Measurements from ENCODE around the gene FANCI.

FANCI gene

DNA sequence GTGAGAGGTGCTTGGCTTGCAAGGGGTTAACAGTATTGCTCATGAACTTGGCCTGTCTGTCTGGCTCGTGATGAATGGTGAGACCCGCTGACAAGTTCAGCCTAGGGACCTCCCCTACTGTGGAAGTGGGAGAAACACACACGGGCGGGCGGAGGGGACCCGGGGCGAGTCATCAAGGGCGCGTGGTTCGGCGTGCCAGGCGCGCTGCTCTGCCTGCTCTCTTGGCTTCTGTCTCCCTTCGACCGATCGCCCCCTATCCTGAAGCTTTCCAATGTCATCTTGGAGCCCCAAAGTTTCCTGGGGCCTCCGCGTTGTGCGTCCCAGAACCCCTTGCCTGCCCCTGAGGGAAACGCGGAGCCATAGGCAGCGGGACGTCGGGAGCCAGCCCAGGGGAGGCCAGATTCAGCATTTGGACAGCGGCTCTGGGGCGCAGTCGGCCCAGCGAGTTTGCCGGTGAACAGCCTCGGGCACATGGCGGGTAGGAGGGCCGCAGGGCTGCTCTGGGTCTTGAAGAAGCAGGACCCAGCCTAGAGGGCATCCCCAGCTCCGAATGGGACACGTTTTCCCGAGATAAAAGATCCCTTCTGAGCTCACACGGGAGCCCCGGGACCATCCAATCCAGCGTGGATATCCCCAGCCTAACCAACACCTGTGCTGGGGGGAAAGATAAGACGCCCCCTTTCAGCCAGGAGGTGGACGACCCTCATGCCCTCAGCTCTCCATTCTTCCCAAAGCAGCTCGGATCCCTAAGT lies 117.8 kb downstream of the FANCI start:
- DNase-seq (ENCODE audit: low spot score), result peak; percentile 87

DNA sequence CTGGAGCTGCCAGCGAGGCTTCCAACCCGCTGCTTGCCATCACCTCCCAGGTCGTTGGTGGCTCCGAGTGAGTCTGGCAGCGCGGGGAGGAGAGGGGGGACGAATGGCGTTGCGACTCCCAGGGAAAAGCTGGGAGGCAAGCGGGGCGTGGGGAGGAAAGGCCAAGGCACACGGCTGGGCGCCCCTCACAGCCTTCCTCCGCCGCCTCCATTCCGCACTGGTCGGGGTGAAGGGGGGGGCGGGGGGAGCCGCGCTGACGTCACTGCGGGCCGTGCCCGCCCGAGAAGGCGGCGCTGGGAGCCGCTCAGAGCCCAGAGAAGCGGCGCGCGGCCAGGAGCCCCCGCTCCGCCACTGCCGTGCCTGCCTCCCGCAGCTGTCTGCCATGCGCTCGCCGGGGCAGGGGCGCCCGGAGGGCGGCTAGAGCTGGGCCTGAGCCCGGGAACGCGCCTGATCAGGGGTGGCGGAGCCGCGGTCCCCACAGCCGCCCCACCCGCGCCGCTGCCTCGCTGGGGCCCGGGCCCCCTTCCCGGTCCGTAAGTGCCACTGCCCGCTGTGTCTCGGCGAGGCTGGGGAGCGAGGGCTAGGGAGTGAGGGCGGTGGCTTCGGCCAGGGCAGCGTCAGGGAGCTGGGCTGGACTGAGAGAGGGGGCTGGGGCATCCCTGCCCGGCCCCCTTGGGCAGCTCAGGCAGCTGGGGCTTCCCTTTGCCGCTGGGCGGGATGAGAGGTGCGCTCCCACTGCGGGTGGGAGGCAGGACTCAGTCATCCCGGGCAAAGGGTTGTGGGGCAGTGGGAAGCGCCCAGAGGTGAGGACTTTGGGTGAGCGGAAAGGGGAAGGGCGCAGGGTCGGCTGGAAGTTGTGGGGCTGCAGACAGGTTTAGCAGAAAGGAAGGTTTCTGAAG lies 118.7 kb downstream of the FANCI start:
- DNase-seq (ENCODE audit: low spot score), result no peak

DNA sequence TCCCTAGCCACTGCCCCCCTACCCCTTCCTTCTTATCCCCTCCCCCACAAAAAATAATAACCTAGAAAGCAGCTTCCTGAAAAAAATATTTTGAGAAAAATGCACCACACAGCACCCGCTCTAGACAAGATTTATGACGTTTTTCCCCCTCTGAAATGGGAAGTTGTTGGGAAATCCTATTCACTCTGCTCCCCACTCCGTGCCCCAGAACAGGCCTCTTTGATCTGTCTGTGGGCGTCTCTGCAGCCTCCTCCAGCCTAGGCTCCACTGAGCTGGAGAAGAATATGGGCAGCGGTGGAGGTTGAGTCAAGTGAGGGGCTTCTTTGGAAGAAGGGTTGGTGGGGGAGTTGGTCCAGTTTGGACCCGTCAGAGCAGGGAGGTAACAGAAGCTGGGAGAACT lies 119.4 kb downstream of the FANCI start:
- DNase-seq (ENCODE audit: low spot score), result no peak

DNA sequence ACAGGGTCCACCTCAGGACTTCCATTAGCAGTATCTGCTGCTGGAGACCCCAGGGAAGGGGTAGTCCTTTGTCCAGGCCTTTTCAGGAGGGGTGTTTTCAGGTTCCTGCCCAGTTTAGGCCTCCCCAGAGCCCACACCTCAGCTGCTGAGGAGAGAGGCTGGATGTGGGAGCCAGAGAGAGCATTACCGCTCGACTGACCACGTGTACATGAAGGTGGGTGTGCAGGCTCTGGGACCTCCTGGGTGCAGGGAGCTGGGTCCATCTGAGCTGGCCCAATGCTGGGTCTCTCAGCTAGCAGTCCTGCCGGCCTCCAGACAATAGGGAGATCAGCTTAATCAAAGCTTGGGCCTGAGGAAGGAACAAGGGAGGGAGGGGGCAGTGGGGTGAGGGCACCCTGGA lies 120.0 kb downstream of the FANCI start:
- DNase-seq (ENCODE audit: low spot score), result no peak

DNA sequence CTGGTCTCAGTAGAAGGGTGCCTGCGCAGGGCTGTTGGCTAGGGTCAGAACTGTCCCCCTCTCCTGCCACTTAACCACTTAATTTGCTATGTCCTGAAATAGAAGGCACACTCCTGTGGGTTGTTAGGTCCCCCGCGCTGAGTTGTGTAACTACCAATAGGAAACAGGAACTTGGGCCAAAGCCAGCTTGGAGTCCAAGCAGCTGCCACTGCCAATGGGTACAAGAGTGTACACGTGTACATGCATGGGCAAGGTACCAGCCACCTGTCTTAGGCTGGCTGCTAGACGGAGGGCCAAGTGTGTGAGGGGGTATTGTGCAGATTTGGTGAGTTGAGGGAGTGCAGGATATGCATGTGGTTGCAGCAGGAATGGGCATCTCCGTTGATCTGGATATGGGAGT lies 120.6 kb downstream of the FANCI start:
- DNase-seq (ENCODE audit: low spot score), result no peak

DNA sequence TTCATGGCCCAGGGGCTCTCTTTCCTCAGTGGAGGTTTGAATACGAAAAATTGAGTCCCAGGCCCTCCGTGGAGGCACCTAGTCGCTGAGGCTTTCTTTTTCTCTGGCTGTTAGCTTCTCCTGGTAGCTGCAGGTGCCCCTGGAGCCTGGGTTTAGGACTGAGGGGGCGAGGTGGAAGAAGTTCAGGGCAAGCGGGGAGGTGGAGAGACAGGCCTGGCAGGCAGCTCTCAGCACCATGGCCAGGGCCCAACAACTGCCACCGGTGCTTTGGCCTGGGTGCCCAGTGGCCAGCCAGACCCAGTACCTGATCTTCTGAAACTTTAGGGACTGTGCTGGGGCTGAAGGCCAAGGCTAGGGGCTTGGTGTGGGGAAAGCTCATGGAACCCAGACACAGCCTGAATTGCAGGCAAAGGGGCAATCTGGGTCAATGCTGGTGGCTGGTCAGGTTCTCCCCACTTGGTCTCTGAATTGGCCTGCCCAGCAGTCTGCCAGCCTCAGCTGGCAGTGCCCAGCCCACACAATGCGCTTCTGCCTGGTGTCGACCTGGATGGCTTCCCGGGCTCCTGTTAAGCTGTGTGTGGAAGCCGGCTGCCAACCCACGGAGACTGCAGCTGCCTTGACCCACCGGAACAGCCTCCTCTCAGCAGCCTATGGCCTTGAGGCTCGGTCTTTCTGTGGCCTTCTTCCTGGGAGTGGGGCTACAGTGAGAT lies 121.1 kb downstream of the FANCI start:
- DNase-seq (ENCODE audit: low spot score), result no peak

DNA sequence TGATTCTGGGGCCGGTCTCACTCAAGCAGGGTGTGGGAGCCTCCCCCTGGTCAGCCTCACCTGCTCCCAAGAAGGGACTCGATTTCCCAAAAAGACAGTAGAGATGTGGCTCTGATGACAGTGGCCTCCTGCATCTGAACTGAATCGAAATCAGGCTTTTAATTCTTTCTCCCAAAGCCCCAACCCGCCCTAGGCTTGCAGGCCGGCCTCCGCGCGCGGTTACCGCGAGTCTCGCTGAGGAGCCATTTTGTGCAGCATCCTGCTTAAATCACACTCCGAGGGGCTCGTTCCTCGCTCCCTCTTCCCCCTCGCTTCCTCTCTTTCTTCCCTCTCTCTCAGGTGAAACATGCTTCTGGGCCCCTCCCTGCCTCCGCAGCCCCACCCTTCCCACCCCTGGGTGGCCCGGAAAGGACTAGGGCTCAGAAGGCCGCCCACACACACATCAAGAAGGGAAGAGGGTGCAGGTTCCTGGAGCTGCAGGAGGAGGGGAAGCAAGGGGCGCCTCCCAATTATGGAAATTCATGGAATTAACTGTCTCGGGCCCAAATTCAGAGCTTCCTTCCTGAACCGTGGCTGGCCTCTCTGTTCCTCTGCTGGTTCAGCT lies 121.8 kb downstream of the FANCI start:
- no peak for DNase-seq (ENCODE audit: low spot score)
